Measurements from ENCODE around the gene MRPS27. TPM values are rescaled to one million over a fixed set of nuclear protein-coding genes. Genes with fewer than 3 reads are reported as not detected.

MRPS27 gene
- polyA plus RNA-seq, 2 donors = 18.0 to 29.2 TPM

- 94 to 98% methylated on average over 1 of the region's 1 CpG for WGBS, 2 donors
- H3K27me3 ChIP-seq (ENCODE audit: control insufficient read depth in 1 of 2, insufficient read depth in 2 of 2, low read length in 2 of 2) = no peaks in the 10 kb centered on the region
These were observed 98.9 kb downstream of the MRPS27 start for GRCh38 chr5:72221099-72221498.

DNA sequence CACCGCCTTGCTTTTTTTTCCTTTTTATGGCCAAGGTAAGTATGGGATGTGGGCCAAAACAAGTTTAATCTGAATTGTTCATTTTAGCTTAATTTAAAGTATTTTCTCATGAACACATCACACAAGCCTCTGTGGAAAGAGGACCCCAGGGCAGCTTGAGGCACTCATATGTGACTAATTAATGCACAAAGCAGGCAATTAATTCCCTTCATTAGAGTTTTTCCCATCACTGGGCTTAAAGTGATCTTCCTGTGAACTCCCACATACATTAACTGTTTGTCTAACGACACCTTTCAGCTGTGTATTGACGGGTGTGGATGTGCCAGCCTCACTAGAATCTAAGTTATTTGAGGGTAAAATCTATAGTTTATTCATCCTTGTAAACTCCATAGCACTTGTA lies 103.3 kb downstream of the MRPS27 start:
- H3K36me3 ChIP-seq (ENCODE audit: control insufficient read depth in 2 of 2, insufficient read depth in 2 of 2, low read length in 1 of 2) = peaks cover 18 to 19% of the 10 kb centered on the region in 2 donors
- H3K4me1 ChIP-seq (ENCODE audit: control insufficient read depth in 2 of 2, insufficient read depth in 2 of 2, low read length in 1 of 2) = no peaks in the 10 kb centered on the region
- WGBS, 2 donors = 96 to 97% methylated on average over 3 of the region's 3 CpGs
- no peak overlapping the region for H3K4me3 ChIP-seq (ENCODE audit: low read depth in 1 of 2, low read length in 2 of 2)
- H3K27ac ChIP-seq (ENCODE audit: low read depth in 2 of 2, low read length in 1 of 2) = no peak overlapping the region
- no peaks in the 10 kb centered on the region for H3K9me3 ChIP-seq (ENCODE audit: control insufficient read depth in 2 of 2, insufficient read depth in 1 of 2, low read depth in 1 of 2, low read length in 1 of 2)
- no peaks in the 10 kb centered on the region for H3K27me3 ChIP-seq (ENCODE audit: control insufficient read depth in 1 of 2, insufficient read depth in 2 of 2, low read length in 2 of 2)

More at GRCh38 chr5:72221099-72221498, 98.9 kb downstream of the MRPS27 start:
- H3K4me3 ChIP-seq (ENCODE audit: low read depth in 1 of 2, low read length in 2 of 2) = no peak overlapping the region
- H3K36me3 ChIP-seq (ENCODE audit: control insufficient read depth in 2 of 2, insufficient read depth in 2 of 2, low read length in 1 of 2) = peaks cover 30 to 38% of the 10 kb centered on the region in 2 donors
- no peaks in the 10 kb centered on the region for H3K9me3 ChIP-seq (ENCODE audit: control insufficient read depth in 2 of 2, insufficient read depth in 1 of 2, low read depth in 1 of 2, low read length in 1 of 2)
- no peak overlapping the region for H3K27ac ChIP-seq (ENCODE audit: low read depth in 2 of 2, low read length in 1 of 2)
- H3K4me1 ChIP-seq (ENCODE audit: control insufficient read depth in 2 of 2, insufficient read depth in 2 of 2, low read length in 1 of 2) = no peaks in the 10 kb centered on the region

GRCh38 chr5:72214168-72214567 lies 105.9 kb downstream of the MRPS27 start:
- H3K27me3 ChIP-seq (ENCODE audit: control insufficient read depth in 1 of 2, insufficient read depth in 2 of 2, low read length in 2 of 2) = no peaks in the 10 kb centered on the region
- H3K36me3 ChIP-seq (ENCODE audit: control insufficient read depth in 2 of 2, insufficient read depth in 2 of 2, low read length in 1 of 2) = peaks cover 7 to 8% of the 10 kb centered on the region in 2 donors
- no peaks in the 10 kb centered on the region for H3K9me3 ChIP-seq (ENCODE audit: control insufficient read depth in 2 of 2, insufficient read depth in 1 of 2, low read depth in 1 of 2, low read length in 1 of 2)
- 88% methylated on average over 4 of the region's 4 CpGs for WGBS, 2 donors
- peaks cover 2% of the 10 kb centered on the region in 2 donors for H3K4me1 ChIP-seq (ENCODE audit: control insufficient read depth in 2 of 2, insufficient read depth in 2 of 2, low read length in 1 of 2)
- no peak overlapping the region for H3K4me3 ChIP-seq (ENCODE audit: low read depth in 1 of 2, low read length in 2 of 2)
- no peak overlapping the region for H3K27ac ChIP-seq (ENCODE audit: low read depth in 2 of 2, low read length in 1 of 2)

DNA sequence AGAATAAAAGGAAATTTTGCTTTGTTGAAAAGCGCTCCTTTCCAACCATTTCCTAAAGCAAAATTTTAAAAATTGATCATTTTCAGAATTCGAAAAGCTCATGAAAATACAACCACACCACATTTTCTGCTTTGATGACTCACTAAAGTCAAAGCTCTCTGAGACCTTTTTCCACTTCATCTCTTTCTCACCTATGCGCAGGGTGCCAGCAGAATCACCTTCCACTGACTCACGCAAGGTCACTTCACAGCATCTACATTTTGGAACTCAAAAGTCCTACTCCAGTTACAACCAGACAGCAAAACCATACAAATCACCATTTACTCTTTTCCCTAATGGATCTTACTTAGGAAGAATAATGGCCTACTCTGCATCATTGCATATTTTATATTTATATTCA lies 106.6 kb downstream of the MRPS27 start:
- H3K36me3 ChIP-seq (ENCODE audit: control insufficient read depth in 2 of 2, insufficient read depth in 2 of 2, low read length in 1 of 2) = peaks cover 3 to 4% of the 10 kb centered on the region in 2 donors
- peaks cover 2% of the 10 kb centered on the region in 2 donors for H3K4me1 ChIP-seq (ENCODE audit: control insufficient read depth in 2 of 2, insufficient read depth in 2 of 2, low read length in 1 of 2)
- no peaks in the 10 kb centered on the region for H3K9me3 ChIP-seq (ENCODE audit: control insufficient read depth in 2 of 2, insufficient read depth in 1 of 2, low read depth in 1 of 2, low read length in 1 of 2)
- 95 to 97% methylated on average over 4 of the region's 4 CpGs for WGBS, 2 donors
- H3K4me3 ChIP-seq (ENCODE audit: low read depth in 1 of 2, low read length in 2 of 2) = no peak overlapping the region
- no peaks in the 10 kb centered on the region for H3K27me3 ChIP-seq (ENCODE audit: control insufficient read depth in 1 of 2, insufficient read depth in 2 of 2, low read length in 2 of 2)
- no peak overlapping the region for H3K27ac ChIP-seq (ENCODE audit: low read depth in 2 of 2, low read length in 1 of 2)

DNA sequence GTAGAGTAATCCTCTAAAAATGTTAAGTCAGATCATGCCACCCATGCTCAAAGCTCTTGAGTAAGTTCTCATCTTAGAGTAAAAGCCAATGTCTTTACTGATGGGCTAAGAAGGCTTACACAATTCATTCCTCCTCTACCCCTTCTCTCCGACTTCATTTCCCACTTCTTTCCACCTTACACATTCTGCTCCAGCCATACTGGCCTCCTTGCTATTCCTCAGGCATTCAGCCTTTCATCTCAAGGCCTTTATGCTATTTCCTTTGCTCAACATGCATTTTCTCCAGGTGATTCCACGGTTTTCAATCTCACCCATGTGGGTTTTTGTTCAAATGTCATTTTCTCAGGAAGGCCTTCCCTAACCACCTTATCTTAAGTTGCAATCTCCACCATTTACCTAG lies 107.9 kb downstream of the MRPS27 start:
- Histone ChIP-seq H3K36me3 (ENCODE audit: control insufficient read depth in 2 of 2, insufficient read depth in 2 of 2, low read length in 1 of 2) (peaks cover 0 to under 1% of the 10 kb centered on the region in 2 donors), H3K4me3 (ENCODE audit: low read depth in 1 of 2, low read length in 2 of 2) (no peak overlapping the region), H3K27ac (ENCODE audit: low read depth in 2 of 2, low read length in 1 of 2) (no peak overlapping the region), H3K9me3 (ENCODE audit: control insufficient read depth in 2 of 2, insufficient read depth in 1 of 2, low read depth in 1 of 2, low read length in 1 of 2) (no peaks in the 10 kb centered on the region), H3K27me3 (ENCODE audit: control insufficient read depth in 1 of 2, insufficient read depth in 2 of 2, low read length in 2 of 2) (no peaks in the 10 kb centered on the region), H3K4me1 (ENCODE audit: control insufficient read depth in 2 of 2, insufficient read depth in 2 of 2, low read length in 1 of 2) (peaks cover 2% of the 10 kb centered on the region in 2 donors)
- WGBS, 2 donors = 94 to 97% methylated on average over 2 of the region's 2 CpGs

DNA sequence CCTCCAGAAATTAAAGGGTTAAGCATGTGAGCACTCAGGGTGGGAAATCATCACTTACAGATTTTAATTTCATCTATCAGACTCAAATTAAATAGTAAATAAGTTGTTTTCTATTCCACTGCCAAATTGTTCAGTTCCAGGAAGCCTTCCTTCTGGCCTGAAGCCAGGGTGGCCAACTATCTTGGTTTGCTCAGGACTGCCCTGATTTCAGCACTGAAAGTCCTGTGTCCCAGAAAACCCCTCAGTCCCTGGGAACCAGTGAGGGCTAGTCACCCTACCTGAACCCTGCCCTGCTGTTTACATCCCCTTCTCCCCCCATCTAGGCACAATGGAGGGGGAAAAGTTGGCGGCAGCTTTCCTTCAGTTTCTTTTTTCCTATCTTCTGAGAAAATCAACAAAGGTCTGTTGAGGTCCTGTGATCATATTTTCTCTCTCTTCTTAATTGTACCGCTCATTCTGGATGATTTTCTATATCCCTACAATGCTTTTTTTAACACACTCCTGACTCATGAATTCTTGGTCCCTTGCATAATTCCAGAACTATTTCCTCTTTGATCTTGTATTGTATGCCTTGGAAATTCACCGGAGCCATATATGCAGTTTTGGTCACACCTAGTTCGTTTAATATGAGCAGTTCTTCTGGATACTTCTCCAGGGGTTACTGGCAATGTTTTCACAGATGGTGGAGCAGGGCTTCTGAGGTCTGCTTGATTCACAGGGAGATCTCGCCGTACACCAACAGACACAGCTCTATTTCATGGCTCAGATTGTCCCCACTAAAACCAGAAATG lies 109.0 kb downstream of the MRPS27 start:
- no peaks in the 10 kb centered on the region for H3K36me3 ChIP-seq (ENCODE audit: control insufficient read depth in 2 of 2, insufficient read depth in 2 of 2, low read length in 1 of 2)
- H3K9me3 ChIP-seq (ENCODE audit: control insufficient read depth in 2 of 2, insufficient read depth in 1 of 2, low read depth in 1 of 2, low read length in 1 of 2) = no peaks in the 10 kb centered on the region
- no peak overlapping the region for H3K4me3 ChIP-seq (ENCODE audit: low read depth in 1 of 2, low read length in 2 of 2)
- H3K27ac ChIP-seq (ENCODE audit: low read depth in 2 of 2, low read length in 1 of 2) = peak overlapping the region; percentile 3 to 65
- peaks cover 2% of the 10 kb centered on the region in 2 donors for H3K4me1 ChIP-seq (ENCODE audit: control insufficient read depth in 2 of 2, insufficient read depth in 2 of 2, low read length in 1 of 2)
- no peaks in the 10 kb centered on the region for H3K27me3 ChIP-seq (ENCODE audit: control insufficient read depth in 1 of 2, insufficient read depth in 2 of 2, low read length in 2 of 2)
- WGBS, 2 donors = 52 to 69% methylated on average over 6 of the region's 6 CpGs

DNA sequence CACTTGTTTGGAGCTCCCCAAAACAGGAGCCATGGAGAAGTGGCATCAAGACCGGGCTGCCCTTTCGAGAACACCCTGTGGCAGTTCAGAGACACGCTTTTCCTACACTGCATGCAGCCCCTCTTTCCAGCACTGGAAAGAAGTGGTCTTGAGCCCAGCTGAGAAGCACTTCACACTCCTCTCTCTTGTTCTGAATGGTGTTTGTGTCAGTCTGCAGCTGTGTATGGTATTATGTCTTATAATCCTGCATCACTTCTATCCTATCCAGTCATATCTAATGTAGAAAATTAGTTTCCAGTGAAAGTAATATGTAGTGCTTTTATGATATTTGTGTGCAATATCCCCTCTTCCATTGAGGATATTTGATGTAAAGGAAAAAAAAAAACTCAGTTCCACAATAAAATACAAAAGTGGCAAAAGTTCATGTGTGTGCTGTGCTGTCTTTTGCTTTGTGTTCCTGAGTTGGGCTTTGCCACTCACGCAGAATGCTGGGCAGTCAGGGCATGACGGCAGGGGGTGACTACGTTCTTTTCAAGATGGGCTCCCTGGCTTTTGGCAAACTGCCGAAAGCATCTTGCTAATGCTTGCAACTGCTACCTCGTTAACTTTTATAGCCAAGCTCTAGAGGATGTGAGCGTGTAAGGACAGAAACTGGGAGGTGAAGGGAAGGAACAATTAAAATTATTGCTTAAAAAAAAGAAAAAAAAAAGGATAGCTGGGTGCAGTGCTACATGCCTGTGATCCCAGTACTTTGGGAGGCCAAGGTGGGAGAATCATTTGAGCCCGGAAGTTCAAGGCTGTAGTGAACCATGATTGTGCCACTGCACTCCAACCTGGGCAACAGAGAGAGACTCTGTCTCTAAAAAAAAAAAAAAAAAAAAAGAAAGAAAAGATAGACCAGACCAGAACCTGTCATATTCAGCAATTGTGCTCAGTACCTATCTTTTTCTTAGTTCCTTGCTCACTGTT lies 110.6 kb downstream of the MRPS27 start:
- Histone ChIP-seq H3K4me1 (ENCODE audit: control insufficient read depth in 2 of 2, insufficient read depth in 2 of 2, low read length in 1 of 2) (peaks cover 2% of the 10 kb centered on the region in 2 donors), H3K27ac (ENCODE audit: low read depth in 2 of 2, low read length in 1 of 2) (no peak overlapping the region), H3K9me3 (ENCODE audit: control insufficient read depth in 2 of 2, insufficient read depth in 1 of 2, low read depth in 1 of 2, low read length in 1 of 2) (no peaks in the 10 kb centered on the region), H3K4me3 (ENCODE audit: low read depth in 1 of 2, low read length in 2 of 2) (no peak overlapping the region), H3K36me3 (ENCODE audit: control insufficient read depth in 2 of 2, insufficient read depth in 2 of 2, low read length in 1 of 2) (no peaks in the 10 kb centered on the region), H3K27me3 (ENCODE audit: control insufficient read depth in 1 of 2, insufficient read depth in 2 of 2, low read length in 2 of 2) (no peaks in the 10 kb centered on the region)
- 72 to 83% methylated on average over 10 of the region's 10 CpGs for WGBS, 2 donors

GRCh38 chr5:72208324-72208926 lies 111.6 kb downstream of the MRPS27 start:
- Histone ChIP-seq H3K4me3 (ENCODE audit: low read depth in 1 of 2, low read length in 2 of 2) (no peak overlapping the region), H3K27ac (ENCODE audit: low read depth in 2 of 2, low read length in 1 of 2) (no peak overlapping the region), H3K27me3 (ENCODE audit: control insufficient read depth in 1 of 2, insufficient read depth in 2 of 2, low read length in 2 of 2) (no peaks in the 10 kb centered on the region), H3K36me3 (ENCODE audit: control insufficient read depth in 2 of 2, insufficient read depth in 2 of 2, low read length in 1 of 2) (no peaks in the 10 kb centered on the region), H3K9me3 (ENCODE audit: control insufficient read depth in 2 of 2, insufficient read depth in 1 of 2, low read depth in 1 of 2, low read length in 1 of 2) (no peaks in the 10 kb centered on the region), H3K4me1 (ENCODE audit: control insufficient read depth in 2 of 2, insufficient read depth in 2 of 2, low read length in 1 of 2) (peaks cover 2% of the 10 kb centered on the region in 2 donors)
- WGBS, 2 donors = 93 to 96% methylated on average over 3 of the region's 3 CpGs

- Histone ChIP-seq H3K27me3 (ENCODE audit: control insufficient read depth in 1 of 2, insufficient read depth in 2 of 2, low read length in 2 of 2) (no peaks in the 10 kb centered on the region), H3K4me1 (ENCODE audit: control insufficient read depth in 2 of 2, insufficient read depth in 2 of 2, low read length in 1 of 2) (peaks cover 2% of the 10 kb centered on the region in 2 donors), H3K4me3 (ENCODE audit: low read depth in 1 of 2, low read length in 2 of 2) (no peak overlapping the region), H3K9me3 (ENCODE audit: control insufficient read depth in 2 of 2, insufficient read depth in 1 of 2, low read depth in 1 of 2, low read length in 1 of 2) (no peaks in the 10 kb centered on the region), H3K36me3 (ENCODE audit: control insufficient read depth in 2 of 2, insufficient read depth in 2 of 2, low read length in 1 of 2) (no peaks in the 10 kb centered on the region), H3K27ac (ENCODE audit: low read depth in 2 of 2, low read length in 1 of 2) (no peak overlapping the region)
- 84 to 91% methylated on average over 3 of the region's 3 CpGs for WGBS, 2 donors
These were observed 113.0 kb downstream of the MRPS27 start for GRCh38 chr5:72206994-72207393.
